Left lung (tissue), 10 donors: Measurements from ENCODE around the gene PSEN1. TPM values are rescaled to one million over a fixed set of nuclear protein-coding genes. Genes with fewer than 3 reads are reported as not detected.
A peak's percentile ranks its signal among the peaks of the same experiment; 100 is the strongest.

ENCODE experiments used
- ATAC-seq: fragments of 200-7000 bp; cut with Tn5 transposase; one replicate; pipeline ENCODE4 v1.9.1; 2020; ENCODE audit warnings: moderate library complexity
- DNase-seq, 4 donors: peaks; one replicate each; pipeline ENCODE4 v3.0.0-alpha.2; 2013 to 2020
- H3K27ac ChIP-seq, 2 donors: fragments of 200-600 bp; sonication (generic) in 1 of 2; one replicate each; pipeline versions ENCODE4 v1.5.0 to v1.8.0; 2020 to 2021
- H3K27me3 ChIP-seq, 2 donors: fragments of 200-600 bp; sonication (generic) in 1 of 2; one replicate each; pipeline versions ENCODE4 v1.5.0 to v1.8.0; 2020 to 2021
- H3K36me3 ChIP-seq, 2 donors: fragments of 200-600 bp; sonication (generic) in 1 of 2; one replicate each; pipeline versions ENCODE4 v1.5.0 to v1.8.0; 2020 to 2021
- H3K4me1 ChIP-seq, 2 donors: fragments of 200-600 bp; one replicate each; pipeline ENCODE4 v1.8.0; 2021
- H3K4me3 ChIP-seq, 2 donors: fragments of 200-600 bp; sonication (generic) in 1 of 2; one replicate each; pipeline versions ENCODE4 v1.5.0 to v1.8.0; 2020 to 2021; ENCODE audit warnings: mild to moderate bottlenecking in 1 of 2
- H3K9me3 ChIP-seq, 2 donors: fragments of 200-600 bp; sonication (generic) in 1 of 2; one replicate each; pipeline versions ENCODE4 v1.5.0 to v1.8.0; 2020 to 2021
- CTCF ChIP-seq, 2 donors: fragments of 200-600 bp; sonication (generic) in 1 of 2; IDR thresholded peaks; one replicate each; pipeline versions ENCODE4 v1.5.0 to v1.8.0; 2021; ENCODE audit warnings: antibody characterized with exemption in 2 of 2
- intact Hi-C, 2 donors: fragments of 100-400 bp; cut with DNase I; formaldehyde crosslinking; loops; one replicate each; pipeline versions ENCODE4 v1.11.2 to v1.14.2; 2022
- polyA plus RNA-seq, 6 donors: library from polyadenylated mRNA; unstranded; fragments of 120-200 nt; gene quantifications; one replicate each; pipeline ENCODE4 v1.2.1, GENCODE V29; 2013; ENCODE audit not compliant: insufficient read length in 6 of 6
- total RNA-seq, 2 donors: library from RNA; stranded (reverse); fragmentation: NEBNext Ultra II Directional; extraction: Animal tissue kit (Norgen Biotek cat#: 25700); gene quantifications; one replicate each; pipeline ENCODE4 v1.2.1, GENCODE V29; 2021
- donor health status: DM: no; HTN: yes; CAD: no.
- donor health status: DM: no; HTN: no; CAD: no.

The PSEN1 gene
- total and polyA plus RNA-seq, 8 donors, result 50.1 to 67.8 (median 54.3) TPM

DNA sequence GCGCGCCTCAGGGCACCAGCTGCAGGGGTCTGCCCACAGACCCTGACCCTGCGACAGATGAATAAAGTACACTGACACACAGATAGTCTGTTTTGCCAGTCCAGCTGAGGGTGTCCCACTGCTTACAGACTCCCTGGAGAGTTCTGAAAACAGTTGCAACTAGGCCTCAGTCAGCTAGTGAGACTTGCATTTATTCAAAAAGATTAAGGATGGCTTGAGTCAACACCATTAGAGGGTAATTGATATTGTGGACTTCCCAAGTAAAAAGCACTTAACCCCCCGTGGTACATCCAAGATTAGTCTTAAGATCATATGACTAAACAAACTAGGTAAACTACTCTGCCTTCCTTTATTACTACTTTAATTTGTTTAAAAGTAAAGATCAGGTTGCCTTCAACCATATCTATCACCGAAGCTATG is 11.1 kb upstream of the PSEN1 start:
- intact Hi-C loops, result no loop called here
- H3K9me3 ChIP-seq, result no peaks in the 10 kb centered on the region
- DNase-seq (no peak), ATAC-seq (peak; percentile 35)
- H3K27me3 ChIP-seq, result no peaks in the 10 kb centered on the region
- H3K27ac ChIP-seq, result no peak overlapping the region
- H3K4me3 ChIP-seq, result no peak overlapping the region
- no peaks in the 10 kb centered on the region for H3K4me1 ChIP-seq
- no peak for TF ChIP-seq CTCF (IDR thresholded peaks at IDR 0.05)
- peaks cover 0 to 57% of the 10 kb centered on the region in 2 donors for H3K36me3 ChIP-seq

DNA sequence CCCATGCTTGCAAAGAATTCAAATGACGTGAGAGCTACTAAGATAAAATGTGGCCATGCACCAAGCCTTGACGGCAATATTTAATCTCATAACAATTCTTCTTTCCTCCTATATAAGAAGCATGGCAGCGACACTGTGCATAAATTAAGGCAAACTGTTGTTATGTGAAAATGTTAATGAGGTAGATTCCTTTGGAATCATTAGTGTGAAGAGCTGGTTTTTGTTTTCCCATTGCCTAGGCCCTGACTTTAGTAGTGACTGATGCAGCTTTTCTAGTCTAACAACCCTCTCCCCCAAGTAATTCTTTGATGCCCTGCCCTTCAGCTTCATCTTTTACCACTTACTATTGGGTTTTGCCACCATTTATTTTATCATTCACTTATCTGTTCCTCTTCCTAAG is 10.6 kb upstream of the PSEN1 start:
- ATAC-seq (no peak), DNase-seq (no peak)
- H3K27ac ChIP-seq, result no peak overlapping the region
- TF ChIP-seq CTCF (IDR thresholded peaks at IDR 0.05), result no peak
- H3K4me1 ChIP-seq, result no peaks in the 10 kb centered on the region
- no peaks in the 10 kb centered on the region for H3K9me3 ChIP-seq
- peaks cover 0 to 52% of the 10 kb centered on the region in 2 donors for H3K36me3 ChIP-seq
- H3K27me3 ChIP-seq, result no peaks in the 10 kb centered on the region
- intact Hi-C loops, result no loop called here
- no peak overlapping the region for H3K4me3 ChIP-seq

GRCh38 chr14:73133795-73134194 is 2.5 kb upstream of the PSEN1 start:
- intact Hi-C loops, result no loop called here
- ATAC-seq (no peak), DNase-seq (no peak)
- H3K27me3 ChIP-seq, result no peaks in the 10 kb centered on the region
- peaks cover 0 to 14% of the 10 kb centered on the region in 2 donors for H3K9me3 ChIP-seq
- no peaks in the 10 kb centered on the region for H3K36me3 ChIP-seq
- H3K4me1 ChIP-seq, result peaks cover 7 to 22% of the 10 kb centered on the region in 2 donors
- no peak for TF ChIP-seq CTCF (IDR thresholded peaks at IDR 0.05)
- H3K27ac ChIP-seq, result no peak overlapping the region
- H3K4me3 ChIP-seq, result no peak overlapping the region

GRCh38 chr14:73136085-73136386 is 271 bp upstream of the PSEN1 start:
- intact Hi-C loops, result no loop called here
- DNase-seq, result no peak

GRCh38 chr14:73140811-73141323 is 4.6 kb downstream of the PSEN1 start:
- DNase-seq (no peak), ATAC-seq (no peak)
- Histone ChIP-seq H3K4me3 (no peak overlapping the region), H3K27me3 (no peaks in the 10 kb centered on the region), H3K9me3 (no peaks in the 10 kb centered on the region), H3K27ac (no peak overlapping the region), H3K4me1 (peaks cover 7 to 58% of the 10 kb centered on the region in 2 donors), H3K36me3 (no peaks in the 10 kb centered on the region)
- intact Hi-C loops, result no loop called here
- no peak for TF ChIP-seq CTCF (IDR thresholded peaks at IDR 0.05)

More at GRCh38 chr14:73136085-73136386, 271 bp upstream of the PSEN1 start:
- Histone ChIP-seq H3K4me1 (peaks cover 7 to 42% of the 10 kb centered on the region in 2 donors), H3K27me3 (no peaks in the 10 kb centered on the region), H3K36me3 (no peaks in the 10 kb centered on the region), H3K9me3 (peaks cover 0 to 14% of the 10 kb centered on the region in 2 donors), H3K27ac (peak overlapping the region; percentile 95 to 99), H3K4me3 (peak overlapping the region; percentile 69 to 79)
- no peak for ATAC-seq
- no peak for TF ChIP-seq CTCF (IDR thresholded peaks at IDR 0.05)
